ENCODE data around the gene RFX2.
"Not testable (repeated sequence)": the region's sequence is repeated elsewhere in the genome, so short reads cannot be mapped to it uniquely, and the experiment has no call there.

The RFX2 gene

DNA sequence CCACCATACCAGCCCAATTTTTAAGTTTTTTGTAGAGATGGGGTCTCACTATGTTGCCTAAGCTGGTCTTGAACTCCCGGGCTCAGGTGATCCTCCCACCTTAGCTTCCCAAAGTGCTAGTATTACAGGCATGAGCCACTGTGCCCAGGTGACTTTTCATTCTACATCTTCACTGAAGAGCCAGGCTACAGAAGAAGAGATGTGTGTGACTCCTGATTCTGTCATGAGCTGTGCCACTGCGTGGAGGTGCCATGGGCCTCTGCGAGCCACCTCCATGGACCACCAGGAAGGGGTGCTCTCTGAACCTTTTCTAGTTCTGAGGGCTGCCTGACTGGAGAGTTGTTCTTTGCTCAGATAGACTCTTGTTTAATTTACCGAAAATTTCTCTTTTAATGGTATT, 75.8 kb downstream of the RFX2 start:
- no peak for DNase-seq

DNA sequence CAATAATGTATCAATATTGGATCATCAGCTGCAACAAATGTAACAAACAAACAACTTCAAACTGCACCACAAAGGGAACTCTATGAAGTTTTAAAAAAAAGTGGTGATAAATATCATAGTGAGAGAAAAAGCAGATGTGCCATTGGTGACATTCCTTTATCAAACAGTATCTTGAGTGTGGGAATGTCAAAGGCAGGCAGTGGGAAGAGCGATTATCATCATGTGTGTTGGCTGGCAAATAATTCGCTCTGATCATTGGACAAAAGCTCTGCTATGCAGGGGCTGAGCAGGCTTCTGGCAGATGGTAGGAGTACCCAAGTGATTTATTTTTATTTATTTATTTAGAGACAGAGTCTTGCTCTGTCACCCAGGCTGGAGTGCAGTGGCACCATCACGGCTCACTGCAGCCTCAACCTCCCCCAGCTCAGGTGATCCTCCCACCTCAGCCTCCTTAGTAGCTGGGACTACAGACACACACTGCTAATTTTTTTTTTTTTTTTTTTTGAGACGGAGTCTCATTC, 76.5 kb downstream of the RFX2 start:
- no peak for DNase-seq

DNA sequence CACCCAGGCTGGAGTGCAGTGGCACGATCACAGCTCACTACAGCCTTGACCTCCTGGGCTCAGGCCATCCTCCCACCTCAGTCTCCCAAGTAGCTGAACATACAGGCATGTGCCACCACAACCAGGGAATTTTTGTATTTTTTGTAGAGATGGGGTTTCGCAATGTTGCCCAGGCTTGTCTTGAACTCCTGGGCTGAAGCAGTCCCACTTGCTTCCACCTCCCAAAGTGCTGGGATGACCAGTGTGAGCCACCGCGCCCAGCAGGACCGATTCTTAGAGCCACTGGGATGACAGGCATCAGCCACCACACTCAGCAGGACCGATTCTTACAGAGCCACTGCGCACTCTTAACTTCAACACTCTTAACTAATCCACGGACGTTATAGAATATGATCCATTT, 77.5 kb downstream of the RFX2 start:
- no peak for DNase-seq

DNA sequence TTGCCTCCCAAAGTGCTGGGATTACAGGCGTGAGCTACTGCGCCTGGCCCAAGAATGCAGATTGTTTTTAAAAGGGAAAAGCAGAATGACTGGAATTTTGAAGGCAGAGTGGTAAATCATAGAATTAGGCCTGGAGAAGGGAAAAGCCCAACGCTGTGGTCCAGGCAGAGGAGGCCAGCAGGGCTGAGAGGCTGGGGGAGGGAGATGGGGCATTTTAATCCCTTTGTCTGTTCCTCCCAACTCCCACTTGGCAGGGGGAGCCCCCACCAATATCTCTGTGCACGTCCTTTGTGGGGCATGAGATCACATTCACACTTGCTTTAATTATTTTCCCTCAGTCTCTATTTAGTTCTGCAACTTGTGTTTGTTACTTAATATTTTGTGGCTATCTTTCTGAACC, 77.9 kb downstream of the RFX2 start:
- no peak for DNase-seq

DNA sequence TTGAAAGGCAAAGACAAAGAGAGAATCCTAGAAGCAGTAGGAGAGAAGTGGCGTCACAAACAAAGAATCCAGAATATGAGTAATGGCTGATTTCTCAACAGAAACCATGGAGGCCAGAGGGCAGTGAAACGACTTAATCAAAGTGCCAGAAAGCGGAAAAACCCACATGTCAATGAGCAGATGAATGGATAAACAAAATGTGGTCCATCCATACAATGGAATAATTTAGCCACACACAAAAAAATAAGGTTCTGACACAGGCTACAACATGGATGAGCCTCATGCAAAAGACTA, 80.1 kb downstream of the RFX2 start:
- no peak for DNase-seq

DNA sequence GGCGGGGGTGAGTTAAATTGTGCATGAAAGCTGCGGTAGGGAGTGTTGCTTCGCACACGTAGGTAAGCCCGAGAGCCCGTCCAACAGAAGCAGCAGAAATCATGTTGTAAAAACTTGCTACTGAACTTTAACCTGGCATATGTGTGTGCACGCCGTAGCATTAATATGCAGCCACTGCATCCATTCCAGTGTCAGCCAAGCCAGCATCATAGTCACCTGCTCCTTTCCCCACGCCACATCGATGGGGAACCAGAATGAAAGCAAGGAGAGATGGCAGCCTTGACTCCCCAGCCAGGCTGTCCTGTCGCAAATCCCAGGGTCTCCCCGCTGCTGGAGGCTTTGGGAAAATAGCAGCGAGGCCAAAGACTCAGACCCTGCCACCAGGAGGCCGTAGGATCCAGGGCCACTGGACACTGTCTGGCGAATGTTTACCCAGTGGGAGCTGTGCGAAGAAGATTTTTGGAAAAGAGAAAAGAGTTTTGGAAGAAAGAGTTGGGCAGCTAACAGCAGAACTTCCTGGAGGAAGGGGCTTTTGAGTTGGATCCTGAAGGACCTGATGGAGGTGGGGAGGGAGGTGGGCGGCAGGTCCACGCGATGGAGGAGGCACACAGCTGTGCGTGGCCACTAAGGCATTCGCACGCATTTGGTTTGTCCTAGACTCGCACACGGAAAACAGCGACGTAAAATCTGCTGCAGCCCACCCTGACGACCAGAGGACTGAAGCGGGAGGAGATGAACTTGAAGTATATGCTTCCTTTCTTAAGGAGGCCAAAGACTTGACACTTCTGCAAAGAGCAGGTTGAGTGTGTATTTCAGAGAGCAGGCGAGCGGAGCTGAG, 83.7 kb downstream of the RFX2 start:
- no peak for DNase-seq

DNA sequence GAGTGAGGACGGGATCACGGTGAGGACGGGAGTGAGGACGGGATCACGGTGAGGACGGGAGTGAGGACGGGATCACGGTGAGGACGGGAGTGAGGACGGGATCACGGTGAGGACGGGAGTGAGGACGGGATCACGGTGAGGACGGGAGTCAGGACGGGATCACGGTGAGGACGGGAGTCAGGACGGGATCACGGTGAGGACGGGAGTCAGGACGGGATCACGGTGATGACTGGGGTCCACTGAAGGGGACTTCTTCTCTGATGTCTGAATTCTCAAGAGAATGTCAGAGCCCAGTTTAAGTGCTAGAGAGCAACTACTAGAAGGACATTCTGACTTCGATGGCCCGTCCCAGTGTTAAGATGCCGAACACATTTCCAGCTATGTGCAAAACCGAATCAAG, 85.5 kb downstream of the RFX2 start:
- not testable (repeated sequence) for DNase-seq

DNA sequence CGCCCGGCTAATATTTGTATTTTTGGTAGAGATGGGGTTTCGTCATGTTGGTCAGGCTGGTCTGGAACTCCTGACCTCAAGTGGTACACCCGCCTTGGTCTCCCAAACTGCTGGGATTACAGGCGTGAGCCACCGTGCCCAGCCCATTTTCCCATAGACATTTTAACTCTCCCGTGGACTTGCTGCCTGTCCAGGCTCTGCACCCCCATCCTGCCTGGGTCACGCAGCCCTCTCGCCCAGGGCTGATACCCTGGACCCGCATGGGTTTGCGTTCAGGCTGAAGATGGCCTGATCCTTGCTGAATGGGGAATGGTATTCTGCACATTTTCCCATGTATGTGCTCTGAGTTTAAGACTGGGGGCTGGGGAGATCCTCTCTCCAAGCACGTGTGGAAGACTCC, 86.4 kb downstream of the RFX2 start:
- no peak for DNase-seq

DNA sequence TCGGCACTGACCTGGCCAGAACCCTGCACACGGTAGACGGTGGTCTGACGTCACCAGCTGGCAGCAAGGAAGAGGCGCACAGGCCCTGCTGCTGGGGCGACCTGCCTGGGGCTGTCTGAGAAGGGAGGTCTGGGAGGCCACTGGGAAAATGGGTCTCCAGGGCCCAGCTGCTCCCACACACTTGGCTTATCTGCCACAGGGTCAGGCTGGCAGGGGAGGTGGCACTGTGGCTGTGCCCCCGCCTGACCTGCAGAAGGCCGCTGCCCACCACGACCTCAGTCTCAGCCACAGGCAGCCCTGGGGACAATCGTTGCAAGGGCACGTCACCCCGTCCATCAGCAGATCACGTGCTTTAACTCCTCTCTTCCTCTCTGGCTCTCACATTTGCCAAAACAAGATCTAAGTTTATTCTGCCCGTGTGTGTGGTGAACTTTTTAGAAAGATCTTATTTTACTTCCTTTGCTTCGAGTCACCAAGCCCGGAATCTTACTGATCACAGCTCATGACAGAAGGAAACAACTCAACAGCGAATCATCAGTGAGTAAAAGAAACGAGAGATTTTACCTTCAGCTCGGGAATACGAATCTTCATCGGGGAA, 87.1 kb downstream of the RFX2 start:
- no peak for DNase-seq

DNA sequence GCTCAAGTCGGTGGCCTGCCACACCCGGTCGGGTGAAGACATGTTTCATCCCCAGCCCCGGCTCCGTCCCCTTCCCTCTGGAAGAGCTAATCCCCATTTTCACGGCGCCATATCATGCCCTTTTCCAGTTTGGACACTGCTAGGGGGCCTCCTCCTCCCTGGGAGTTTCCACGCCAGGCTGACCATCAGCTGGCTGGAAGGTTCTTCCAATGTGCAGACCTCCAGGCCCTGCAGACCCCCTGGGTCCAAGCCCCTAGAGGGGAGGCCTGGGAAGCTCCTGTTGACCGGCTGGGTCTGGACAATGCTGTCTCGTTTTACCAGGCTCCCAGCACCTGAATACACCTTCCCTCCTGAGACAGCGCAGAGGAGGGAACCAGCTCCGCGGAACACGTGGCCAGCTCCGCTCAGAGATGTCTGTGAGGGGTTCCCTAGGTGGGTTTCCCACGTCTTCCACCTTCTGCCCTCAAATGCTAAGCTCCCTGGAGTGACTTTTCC, 87.7 kb downstream of the RFX2 start:
- no peak for DNase-seq

DNA sequence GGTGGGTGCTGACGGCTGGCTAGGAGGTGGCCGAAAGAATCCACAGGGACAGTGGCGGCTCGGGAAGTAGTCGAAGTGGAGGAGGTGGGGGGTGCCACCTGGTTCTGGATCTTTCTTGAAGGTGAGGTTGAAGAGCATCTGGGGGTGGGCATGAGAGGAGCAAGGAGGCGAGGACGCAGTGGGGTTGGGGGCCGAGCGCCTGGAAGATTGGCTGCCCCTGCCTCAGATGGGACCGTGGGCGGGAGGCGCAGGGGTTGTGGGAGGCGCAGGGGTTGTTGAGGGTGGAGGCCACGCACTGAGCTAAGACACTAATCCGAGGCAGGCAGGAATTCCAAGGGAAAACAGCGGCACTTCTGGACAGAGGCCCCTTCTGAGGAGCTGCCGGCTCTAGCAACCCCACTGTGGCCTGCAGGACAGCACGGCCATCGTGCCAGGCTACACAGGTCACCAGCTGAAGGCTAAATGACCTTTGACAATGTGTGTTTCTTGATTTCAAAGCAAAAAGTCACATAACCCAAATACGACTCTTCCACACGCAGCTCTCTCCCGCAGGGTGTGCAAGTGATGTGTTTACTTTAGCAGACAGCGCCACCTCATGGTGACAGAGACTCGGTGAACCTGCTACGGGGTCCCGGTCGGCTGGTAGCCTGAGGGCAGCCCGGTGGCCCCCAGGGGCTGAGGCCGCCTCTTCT, 88.3 kb downstream of the RFX2 start:
- DNase-seq: peak; percentile 71 to 78

DNA sequence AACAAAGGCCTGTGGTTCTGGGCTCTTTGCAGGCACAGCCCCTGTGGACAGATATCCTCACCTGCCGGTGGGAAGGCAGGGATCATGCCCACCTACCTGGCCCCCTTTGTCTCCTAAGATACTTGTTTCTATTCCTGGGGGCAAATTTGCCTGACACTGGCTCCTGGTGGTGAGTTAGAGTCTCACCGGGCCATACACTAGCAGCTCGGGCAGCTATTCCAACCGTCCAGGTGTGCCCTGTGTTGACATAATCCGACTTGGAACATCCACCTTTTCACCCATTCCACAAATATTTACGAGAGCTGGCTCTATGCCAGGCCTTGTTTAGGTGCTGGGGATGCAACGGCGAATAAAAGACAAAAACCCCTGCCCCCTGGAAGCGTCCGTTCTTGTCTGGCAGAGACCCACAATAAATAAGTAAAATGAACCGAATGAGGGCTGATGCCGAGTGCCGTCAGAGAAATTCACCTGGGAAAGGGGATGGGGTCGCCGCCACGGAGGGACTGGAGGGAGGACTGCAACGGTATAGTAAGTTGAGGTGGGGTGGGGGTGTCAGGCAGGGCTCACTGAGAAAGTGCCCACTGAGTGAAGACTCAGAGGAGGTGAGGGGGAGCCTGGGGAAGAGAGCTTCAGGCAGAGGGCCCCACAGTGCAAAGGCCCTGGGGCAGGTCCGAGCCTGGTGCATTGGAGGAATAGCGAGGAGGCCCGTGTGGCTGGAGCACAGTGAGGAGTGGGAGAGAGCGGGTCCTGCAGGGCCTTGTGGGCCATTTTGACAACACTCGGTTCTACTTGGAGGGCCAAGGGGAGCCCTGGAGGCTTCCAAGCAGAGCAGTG, 89.1 kb downstream of the RFX2 start:
- no peak for DNase-seq

DNA sequence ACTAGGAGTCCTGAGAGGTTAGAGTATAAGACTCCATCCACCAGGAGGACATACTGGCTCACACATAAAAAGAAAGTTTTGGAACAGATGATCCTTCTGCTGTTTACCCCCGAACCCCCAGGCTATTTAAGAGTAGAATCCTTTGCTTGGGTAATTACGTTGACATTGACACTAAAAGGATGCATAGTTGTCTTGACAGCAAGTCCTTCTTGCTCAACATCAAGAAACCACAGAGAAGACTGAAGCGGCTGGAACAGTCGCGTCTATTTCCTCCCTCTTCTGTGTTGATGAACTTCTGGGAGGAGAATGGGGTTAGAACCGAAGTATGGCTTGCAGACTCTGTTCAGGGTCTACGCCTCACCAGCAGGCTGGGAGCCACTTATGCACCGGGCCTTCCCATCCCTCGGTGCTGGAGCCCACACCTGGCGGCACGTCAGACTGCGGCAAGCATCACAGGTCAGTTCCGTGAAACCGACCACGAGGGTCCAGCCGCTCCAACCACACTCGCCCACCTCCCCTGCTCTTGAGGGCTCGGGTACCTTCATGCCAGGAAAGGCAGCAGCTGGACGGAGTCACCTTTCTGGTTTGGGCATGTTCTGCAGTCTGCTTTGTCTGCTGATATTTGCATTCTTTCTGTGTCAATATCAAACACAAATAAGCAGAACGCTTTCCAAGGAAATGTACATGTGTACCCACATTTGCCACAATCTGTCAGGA, 90.0 kb downstream of the RFX2 start:
- DNase-seq: no peak

DNA sequence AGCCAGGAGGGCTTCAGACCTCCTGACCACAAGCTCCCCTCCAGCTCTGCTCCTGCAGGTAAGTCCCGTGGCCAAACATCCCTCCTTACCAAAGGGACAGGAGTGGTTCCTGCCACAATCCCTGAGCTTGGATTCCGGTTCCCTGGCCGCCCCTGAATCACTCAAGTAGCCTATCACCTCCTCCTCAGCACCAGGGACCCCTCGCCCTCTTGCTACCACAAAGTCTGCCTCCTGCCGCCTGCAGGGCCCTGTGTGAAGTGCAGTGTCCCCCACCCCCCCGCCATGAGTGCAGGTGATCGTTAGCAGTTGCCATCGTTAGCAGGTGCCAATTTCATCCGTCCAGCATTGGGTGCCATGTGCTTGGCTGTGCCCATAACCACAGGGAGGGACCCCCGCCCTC, 91.5 kb downstream of the RFX2 start:
- no peak for DNase-seq

DNA sequence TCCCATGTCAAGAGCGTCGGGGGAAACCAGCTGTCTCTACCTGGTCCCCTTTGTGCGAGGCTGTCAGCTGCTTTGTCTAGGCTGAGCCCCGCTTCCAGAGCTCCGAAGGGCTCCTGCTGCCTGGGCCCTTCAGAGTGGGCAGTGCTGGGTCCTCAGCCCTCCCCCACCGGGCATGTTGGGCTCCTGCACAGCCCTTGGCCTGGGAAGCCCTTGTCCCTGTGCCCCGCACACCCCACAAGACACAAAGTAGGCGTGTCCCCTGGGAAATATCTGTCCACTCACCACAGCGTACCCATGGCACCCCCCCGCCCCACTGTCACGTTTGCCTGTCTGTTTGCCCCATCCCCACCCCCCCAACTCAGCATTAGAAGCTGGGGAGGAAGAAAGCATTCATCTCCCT, 92.7 kb downstream of the RFX2 start:
- no peak for DNase-seq

DNA sequence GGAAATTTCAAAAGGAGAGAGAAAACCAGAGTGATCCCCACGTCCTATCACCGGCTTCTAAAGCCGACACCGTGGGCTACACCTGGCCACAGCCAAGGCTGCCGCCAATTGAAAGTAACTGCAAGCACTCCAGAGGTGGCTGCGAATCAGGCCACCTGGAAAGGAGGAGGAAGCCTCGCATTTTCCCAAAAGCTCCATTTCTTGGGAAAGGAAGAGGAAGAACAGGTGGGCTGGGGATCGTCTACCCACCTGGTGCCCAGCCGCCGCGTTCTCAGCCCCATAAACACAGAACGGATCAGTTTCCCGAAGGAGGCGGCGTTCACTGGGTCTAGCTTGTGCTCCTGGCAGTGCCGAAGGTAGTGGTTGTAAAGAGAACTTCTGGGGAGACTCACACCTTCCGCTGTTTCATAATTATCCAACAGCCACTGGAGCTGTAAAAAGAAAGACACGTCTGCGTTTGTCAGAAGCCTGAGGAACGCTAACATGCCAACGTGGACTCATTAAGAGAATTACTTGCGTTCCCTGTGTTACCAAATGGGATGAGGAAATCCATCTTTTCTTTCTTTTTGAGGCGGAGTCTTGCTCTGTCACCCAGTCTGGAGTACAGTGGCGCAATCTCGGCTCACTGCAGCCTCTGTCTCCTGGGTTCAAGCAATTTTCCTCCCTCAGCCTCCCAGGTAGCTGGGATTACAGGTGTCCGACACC, 94.3 kb downstream of the RFX2 start:
- no peak for DNase-seq

DNA sequence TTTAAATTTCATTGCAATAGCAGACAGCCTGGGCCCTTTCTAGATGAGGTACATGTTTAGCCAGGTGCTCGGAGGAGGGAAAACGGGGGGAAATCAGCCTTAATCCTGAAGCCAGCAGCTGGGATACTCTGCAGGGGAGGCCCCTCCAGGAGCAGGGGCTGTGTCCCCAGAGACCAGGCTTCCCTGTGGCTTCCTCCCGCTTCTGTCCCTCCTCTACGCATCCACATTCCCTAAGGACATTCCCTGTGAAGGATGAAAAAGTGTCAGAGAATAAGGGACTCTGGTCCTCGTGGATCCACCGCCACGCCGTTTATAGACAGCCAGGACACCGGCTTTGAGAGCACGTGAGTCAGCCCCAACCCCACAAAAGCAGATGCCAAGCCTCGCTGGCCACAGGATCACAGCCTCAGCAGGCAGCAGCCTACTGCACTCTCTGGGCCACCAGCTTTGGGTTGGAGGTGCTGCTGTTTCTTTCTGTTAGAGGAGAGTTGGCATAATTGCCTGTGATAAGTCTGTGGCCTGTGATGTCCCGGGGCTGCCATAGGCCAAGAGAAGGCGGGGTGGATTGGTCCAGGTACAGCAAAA, 95.7 kb downstream of the RFX2 start:
- DNase-seq: no peak

DNA sequence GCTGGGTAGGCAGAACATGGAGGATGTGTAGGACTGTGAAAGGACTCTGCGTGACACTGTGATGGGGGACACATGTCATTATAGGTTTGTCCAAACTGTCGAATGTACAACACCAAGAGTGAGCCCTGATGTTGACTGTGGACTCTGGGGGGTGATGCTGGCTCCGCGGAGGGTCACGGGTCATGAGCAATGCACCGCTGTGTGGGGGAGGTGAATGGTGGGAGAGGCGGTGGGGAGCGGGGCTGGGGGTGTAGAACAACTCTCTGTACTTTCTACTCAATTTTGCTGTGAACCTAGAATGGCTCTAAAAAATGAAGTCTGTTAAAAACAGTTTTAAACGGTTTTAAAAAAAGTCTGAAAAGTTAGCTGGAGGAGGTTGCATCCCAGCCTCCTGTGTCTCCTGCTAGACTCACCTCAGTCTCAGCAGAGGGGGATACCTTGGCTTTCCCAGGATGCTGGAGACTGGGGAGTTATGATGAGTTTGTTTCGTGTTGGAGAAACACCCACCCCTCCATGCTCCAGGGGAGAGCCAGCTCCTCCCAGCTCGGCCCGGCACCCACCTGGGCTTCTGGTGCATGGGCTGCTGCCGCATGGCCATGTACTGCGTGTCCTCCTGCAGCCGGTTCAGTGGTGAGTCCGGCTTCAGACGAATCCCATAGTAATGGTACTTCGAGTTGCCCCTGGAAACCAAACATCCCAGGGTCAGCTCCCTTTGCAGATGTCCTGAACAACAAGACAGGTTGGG, 97.7 kb downstream of the RFX2 start:
- no peak for DNase-seq

DNA sequence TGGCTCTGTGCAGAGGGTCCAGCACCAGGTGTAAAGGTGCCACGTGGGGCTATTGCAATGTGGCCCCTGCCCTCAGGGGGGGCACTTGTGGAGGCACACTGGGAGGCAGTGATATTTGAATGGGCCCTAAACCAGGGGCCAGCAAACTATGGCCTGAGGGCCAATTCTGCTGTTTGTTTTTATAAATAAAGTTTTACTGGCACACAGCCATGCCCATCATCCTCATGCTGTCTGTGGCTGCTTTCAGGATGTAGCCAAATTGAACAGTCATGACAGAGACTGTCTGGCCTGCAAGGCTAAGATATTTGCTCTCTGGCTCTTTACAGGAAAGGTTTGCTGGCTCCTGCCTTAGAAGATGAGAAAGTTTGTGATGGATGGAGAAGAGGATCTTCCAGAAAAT, 98.5 kb downstream of the RFX2 start:
- no peak for DNase-seq

DNA sequence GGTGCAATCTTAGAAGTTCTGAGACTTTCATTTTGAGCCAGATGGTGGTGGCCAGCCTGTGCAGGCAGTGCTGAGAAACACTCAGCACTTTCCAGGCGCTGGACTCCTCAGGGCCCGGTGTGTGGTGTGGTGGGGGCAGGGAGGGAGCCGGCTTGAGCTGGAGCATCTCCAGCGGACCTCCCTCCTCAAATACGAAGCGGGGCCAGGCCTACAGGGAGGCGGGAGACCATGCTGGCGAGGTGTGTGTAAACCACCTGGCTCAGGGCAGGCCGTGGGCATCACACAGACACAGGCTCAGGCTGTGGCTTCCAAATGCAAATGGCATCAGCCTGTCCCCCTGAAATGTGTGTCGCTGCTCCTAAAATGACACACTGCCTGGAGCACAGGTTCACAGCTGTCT, 99.1 kb downstream of the RFX2 start:
- no peak for DNase-seq

DNA sequence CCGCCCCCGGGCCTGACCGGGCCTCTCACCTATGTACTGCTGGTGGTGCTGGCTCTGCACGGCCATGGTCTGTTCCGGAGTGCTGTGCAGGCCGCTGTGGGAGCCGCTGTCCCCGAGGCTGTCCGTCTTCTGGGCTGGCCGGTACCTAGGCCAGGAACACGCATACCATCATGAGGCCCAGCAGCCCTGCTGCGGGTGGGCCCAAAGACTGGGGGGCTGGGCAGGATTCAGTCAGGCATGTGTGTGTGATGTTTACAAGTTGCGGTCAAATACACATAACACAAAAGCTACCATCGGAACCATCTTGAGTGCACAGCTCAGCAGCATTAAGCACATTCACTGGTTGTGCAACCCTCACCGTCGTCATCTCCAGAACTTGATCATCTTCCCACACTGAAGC, 100.2 kb downstream of the RFX2 start:
- no peak for DNase-seq
